ENCODE data around the gene ADARB2.

- TF ChIP-seq, protein P1, sequence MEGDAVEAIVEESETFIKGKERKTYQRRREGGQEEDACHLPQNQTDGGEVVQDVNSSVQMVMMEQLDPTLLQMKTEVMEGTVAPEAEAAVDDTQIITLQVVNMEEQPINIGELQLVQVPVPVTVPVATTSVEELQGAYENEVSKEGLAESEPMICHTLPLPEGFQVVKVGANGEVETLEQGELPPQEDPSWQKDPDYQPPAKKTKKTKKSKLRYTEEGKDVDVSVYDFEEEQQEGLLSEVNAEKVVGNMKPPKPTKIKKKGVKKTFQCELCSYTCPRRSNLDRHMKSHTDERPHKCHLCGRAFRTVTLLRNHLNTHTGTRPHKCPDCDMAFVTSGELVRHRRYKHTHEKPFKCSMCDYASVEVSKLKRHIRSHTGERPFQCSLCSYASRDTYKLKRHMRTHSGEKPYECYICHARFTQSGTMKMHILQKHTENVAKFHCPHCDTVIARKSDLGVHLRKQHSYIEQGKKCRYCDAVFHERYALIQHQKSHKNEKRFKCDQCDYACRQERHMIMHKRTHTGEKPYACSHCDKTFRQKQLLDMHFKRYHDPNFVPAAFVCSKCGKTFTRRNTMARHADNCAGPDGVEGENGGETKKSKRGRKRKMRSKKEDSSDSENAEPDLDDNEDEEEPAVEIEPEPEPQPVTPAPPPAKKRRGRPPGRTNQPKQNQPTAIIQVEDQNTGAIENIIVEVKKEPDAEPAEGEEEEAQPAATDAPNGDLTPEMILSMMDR (IDR thresholded peaks at IDR 0.05), result no peak
- no peak for TF ChIP-seq ZFX (IDR thresholded peaks at IDR 0.05; ENCODE audit: borderline replicate concordance)
These were observed 580.8 kb downstream of the ADARB2 start for GRCh38 chr10:1156616-1156886.
